Activated CD8-positive, alpha-beta T cell treated with anti-CD3 and anti-CD28 coated beads, Interleukin-2, amount 10 ng/mL, durations not matched to agents 7 days and 5 days (primary cell): ENCODE measurements around the gene PIP5KL1. TPM values are rescaled to one million over a fixed set of nuclear protein-coding genes. Genes with fewer than 3 reads are reported as not detected.

Source experiments
- ATAC-seq: fragments of 150-1000 bp; cut with Tn5 transposase; one replicate; pipeline ENCODE4 v1.10.0; 2021; ENCODE audit warnings: moderate library complexity
- CTCF ChIA-PET: fragments of 350-600 bp; sonication (Branson Sonifier 250); formaldehyde crosslinking; loops from one replicate; lab custom pipeline; 2021; ENCODE audit warnings: antibody characterized with exemption; lab: Charles Lee
- POLR2A ChIA-PET: fragments of 350-600 bp; sonication (Branson Sonifier 250); formaldehyde crosslinking; loops from one replicate; lab custom pipeline; 2021; ENCODE audit warnings: antibody characterized with exemption; lab: Charles Lee
- DNase-seq: peaks from one replicate; pipeline ENCODE4 v3.0.0-alpha.2; 2020
- H3K27ac Mint-ChIP-seq: one replicate; pipeline ENCODE4 v1.8.0; 2021; ENCODE audit warnings: mild to moderate bottlenecking, mixed read lengths
- H3K27me3 Mint-ChIP-seq: one replicate; pipeline ENCODE4 v1.8.0; 2021; ENCODE audit warnings: low read depth, mixed read lengths
- H3K36me3 Mint-ChIP-seq: one replicate; pipeline ENCODE4 v1.8.0; 2021; ENCODE audit warnings: low read depth, mixed read lengths
- H3K4me1 Mint-ChIP-seq: one replicate; pipeline ENCODE4 v1.8.0; 2021; ENCODE audit warnings: low read depth, mixed read lengths
- H3K4me3 Mint-ChIP-seq: one replicate; pipeline ENCODE4 v1.8.0; 2021; ENCODE audit warnings: mild to moderate bottlenecking, mixed read lengths
- H3K9me3 Mint-ChIP-seq: one replicate; pipeline ENCODE4 v1.8.0; 2022; ENCODE audit warnings: mixed read lengths; ENCODE audit not compliant: insufficient read depth
- total RNA-seq, 2 experiments: library from RNA; stranded (reverse); gene quantifications; one replicate each; pipeline ENCODE4 v1.2.3, GENCODE V29; 2021

PIP5KL1 gene
- total RNA-seq, 2 experiments from 2014 or later: 2.6 to 2.7 TPM

DNA sequence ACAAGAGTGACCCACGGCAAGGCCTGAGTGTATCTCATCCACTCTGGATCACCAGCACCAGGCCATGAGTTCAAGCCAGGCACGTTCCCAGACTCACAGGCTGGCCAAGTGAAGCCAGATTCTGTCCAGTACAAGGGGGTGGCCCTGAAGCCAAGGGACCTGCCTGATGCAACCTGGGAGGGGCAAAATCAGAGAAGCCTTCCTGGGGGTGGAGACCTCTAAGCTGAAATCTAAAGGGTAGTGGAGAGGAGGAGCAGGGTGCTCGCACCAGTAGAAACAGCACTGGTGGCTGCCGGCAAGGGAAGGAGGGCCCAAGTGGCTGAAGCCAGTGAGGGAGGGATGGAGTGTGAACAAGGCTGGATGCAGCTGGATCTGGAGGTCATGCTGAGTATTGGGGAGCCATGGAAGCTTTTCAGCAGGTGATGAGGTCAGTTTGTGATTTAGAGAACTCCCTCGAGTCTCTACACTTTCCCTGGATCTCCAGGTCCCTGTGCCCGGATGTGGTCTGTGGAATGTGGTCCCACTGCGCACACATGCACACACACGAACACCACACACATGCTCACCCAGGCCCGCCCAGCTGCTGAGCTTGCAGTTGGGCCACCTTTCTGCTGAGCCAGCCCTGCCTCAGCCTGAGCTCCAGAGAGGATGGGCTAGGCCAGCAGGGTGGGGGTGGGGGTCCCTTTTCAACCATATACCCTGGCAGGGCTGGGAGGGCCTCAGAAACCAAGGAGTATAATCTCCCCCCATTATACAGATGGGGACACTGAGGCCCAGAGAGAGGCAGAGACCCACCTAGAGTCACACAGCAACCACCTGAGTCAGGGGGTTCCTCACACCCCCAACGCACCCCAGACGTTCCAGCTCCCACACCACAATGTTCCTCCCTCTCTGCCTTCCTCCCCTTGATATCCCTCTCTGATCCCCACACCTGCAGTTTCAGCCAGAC is 1.6 kb downstream of the PIP5KL1 start:
- CTCF ChIA-PET: interaction anchor here (1.2 to 2.8 kb wide), 3 partner anchors 13 to 189 kb away, joined by 5 to 21 read pairs (median 5); no protein-coding TSS in a partner anchor
- Mint-ChIP-seq H3K27me3 (peaks cover 20% of the 10 kb centered on the region), H3K36me3 (peaks cover 5% of the 10 kb centered on the region), H3K4me1 (peaks cover 53% of the 10 kb centered on the region), H3K9me3 (no peaks in the 10 kb centered on the region), H3K27ac (peak overlapping the region; percentile 66), H3K4me3 (peak overlapping the region; percentile 25)
- ATAC-seq: no peak
- no peak for DNase-seq
- POLR2A ChIA-PET: interaction anchor here (0.8 to 2.1 kb wide), 4 partner anchors 8 to 30 kb away, joined by 3 to 8 read pairs (median 4); partner anchors contain the start of genes DPM2 and ST6GALNAC6

DNA sequence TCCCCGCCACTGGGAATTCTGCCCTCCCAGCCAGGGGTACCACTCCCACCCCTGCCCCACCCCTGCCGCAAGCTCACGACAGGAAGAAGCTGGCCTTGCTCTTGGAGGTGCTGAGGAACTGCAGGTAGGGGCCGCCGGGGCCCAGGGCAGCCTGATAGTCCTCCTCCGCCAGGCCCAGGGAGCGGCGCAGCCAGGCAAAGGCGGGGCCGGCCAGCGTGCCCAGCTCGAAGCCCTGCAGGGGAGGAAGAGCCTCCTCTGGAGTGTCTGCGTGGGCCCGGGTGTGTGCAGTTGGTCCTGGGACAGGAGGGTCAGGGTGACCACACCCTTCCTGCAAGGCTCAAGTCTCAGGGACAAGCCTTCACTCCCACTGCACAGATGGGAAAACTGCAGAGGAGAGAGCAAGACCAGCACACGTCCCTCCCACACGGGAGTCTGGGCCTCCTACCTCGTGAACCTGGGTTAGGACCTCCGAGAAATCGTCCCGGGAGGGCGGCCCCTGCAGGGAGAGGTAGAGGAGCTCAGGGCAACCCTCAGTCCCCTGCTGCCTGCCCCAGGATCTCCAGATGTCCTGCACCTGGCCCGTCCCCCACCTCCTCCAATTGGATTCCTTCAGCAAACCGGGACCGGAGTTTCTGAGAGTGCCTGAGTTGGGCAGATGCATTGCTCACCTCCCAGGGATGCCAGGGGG is 2.4 kb downstream of the PIP5KL1 start:
- CTCF ChIA-PET: interaction anchor here (1.2 to 2.8 kb wide), 2 partner anchors 106 to 190 kb away, joined by 5 to 21 read pairs; no protein-coding TSS in a partner anchor
- no peaks in the 10 kb centered on the region for H3K9me3 Mint-ChIP-seq
- H3K4me3 Mint-ChIP-seq: peak overlapping the region; percentile 25
- peaks cover 20% of the 10 kb centered on the region for H3K27me3 Mint-ChIP-seq
- no peak for ATAC-seq
- H3K27ac Mint-ChIP-seq: no peak overlapping the region
- H3K4me1 Mint-ChIP-seq: peaks cover 51% of the 10 kb centered on the region
- H3K36me3 Mint-ChIP-seq: peaks cover 4% of the 10 kb centered on the region
- POLR2A ChIA-PET: interaction anchor here (0.8 to 2.1 kb wide), 2 partner anchors 9 to 12 kb away, joined by 3 to 8 read pairs; partner anchors contain the start of gene DPM2
- no peak for DNase-seq

DNA sequence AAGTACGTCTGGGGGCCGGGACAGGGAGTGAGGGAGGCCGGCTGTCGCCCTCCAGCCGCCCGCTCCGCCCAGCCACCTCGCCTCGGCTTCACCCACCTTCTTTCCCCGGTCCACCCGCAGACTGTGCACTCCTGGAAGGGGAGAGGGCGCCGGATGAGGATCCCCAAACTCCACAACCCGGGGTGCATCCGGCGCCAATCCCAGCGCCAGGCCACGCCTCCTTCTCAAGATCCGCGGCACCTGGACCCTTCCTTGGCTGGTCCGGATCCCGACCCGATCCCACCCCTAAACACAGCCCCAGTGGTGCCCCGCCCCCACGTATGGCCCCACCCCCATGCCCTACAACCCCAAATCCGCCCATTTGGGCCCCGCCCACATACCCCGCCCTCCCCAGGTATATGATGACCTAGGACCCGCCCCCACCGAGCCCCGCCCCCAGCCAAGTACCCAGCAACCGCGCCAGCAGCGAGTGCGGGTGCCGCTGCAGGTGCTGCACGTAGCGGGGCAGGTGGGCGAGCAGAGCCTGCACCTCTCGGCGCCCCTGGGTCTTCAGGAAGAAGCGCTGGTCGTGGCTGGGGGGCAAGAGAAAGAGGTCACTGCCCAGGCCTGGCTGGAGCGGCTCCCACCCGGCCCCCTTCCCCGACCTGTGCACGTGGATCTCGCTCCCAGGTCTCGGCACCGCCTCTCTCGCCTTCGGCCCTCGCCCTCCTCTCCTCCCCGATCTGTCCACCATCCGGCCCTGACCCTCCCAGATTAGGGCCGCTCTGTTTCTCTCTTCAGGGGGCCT is 3.2 kb downstream of the PIP5KL1 start:
- Mint-ChIP-seq H3K9me3 (no peaks in the 10 kb centered on the region), H3K4me1 (peaks cover 48% of the 10 kb centered on the region), H3K4me3 (peak overlapping the region; percentile 68), H3K36me3 (no peaks in the 10 kb centered on the region), H3K27ac (no peak overlapping the region), H3K27me3 (peaks cover 20% of the 10 kb centered on the region)
- ATAC-seq (peak; percentile 22), DNase-seq (peak; percentile 81)
- ChIA-PET POLR2A (interaction anchor here (2.1 kb wide), 1 partner anchor 10 kb away, joined by 8 read pairs; the partner anchor contains the start of gene DPM2), CTCF (no interaction called here)

DNA sequence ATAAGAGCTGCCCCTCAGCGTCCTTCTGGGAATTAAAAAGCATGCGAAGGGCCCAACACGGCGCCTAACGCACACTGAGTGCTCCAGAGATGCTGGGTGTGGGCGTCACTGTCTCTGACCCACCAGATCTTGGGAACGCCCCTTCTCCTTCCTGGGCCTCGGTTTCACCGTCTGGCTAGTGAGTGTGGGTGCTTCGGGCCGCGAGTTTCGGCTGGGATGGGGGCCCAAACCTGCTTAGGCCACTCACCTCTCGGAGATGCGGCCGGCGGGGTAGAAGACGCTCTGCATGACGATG is 3.7 kb downstream of the PIP5KL1 start:
- Mint-ChIP-seq H3K27ac (no peak overlapping the region), H3K4me1 (peaks cover 52% of the 10 kb centered on the region), H3K4me3 (peak overlapping the region; percentile 68), H3K36me3 (no peaks in the 10 kb centered on the region), H3K27me3 (peaks cover 20% of the 10 kb centered on the region), H3K9me3 (no peaks in the 10 kb centered on the region)
- ATAC-seq (peak; percentile 3), DNase-seq (no peak)
- ChIA-PET CTCF (interaction anchor here (0.9 kb wide), 1 partner anchor 57 kb away, joined by 3 read pairs; no protein-coding TSS in a partner anchor), POLR2A (no interaction called here)

DNA sequence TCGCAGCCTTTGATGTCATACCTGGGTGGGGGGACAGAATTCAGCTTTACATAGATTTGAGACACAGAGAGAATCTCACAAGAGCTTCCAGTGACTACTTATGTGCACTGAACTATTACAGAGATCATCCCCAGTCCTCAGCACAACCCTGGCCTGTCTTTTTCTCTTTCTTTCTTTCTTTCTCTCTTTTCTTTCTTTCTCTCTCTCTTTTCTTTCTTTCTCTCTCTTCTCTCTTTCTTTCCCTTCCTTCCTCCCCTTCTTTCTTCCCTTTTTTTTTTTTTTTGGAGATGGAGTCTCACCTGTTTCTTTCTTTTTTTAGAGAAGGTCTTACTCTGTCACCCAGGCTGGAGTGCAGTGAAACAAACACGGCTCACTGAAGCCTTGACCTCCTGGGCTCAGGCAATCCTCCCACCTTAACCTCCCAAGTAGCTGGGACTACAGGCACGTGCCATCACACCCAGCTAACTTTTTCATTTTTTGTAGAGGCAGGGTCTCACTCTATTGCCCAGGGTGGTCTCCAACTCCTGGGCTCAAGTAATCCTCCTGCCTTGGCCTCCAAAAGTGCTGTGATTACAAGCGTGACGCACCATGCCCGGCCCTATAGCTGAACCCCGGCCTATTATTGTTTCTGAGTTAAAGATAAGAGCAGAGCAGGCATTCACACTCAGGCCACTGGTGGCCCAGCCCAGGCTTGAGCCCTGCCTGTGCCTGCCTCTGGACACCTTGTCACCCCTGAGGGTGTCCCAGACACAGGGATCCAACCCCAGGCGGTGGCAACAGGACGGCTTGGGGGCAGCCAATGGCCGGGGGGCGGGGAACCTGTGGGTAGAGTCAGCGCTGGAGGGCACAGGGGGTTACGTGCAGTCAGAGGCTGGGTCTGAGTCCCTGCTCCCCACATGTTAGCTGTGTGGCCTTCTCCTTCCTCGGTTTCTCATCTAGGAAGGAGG is 4.3 kb downstream of the PIP5KL1 start:
- Mint-ChIP-seq H3K4me3 (peak overlapping the region; percentile 68), H3K9me3 (no peaks in the 10 kb centered on the region), H3K27ac (no peak overlapping the region), H3K36me3 (no peaks in the 10 kb centered on the region), H3K4me1 (peaks cover 54% of the 10 kb centered on the region), H3K27me3 (peaks cover 20% of the 10 kb centered on the region)
- ChIA-PET CTCF (interaction anchor here (0.9 to 2.2 kb wide), 4 partner anchors 10 to 191 kb away, joined by 3 to 10 read pairs (median 4); partner anchors contain the start of genes ST6GALNAC4 and TOR2A), POLR2A (no interaction called here)
- DNase-seq (no peak), ATAC-seq (no peak)

DNA sequence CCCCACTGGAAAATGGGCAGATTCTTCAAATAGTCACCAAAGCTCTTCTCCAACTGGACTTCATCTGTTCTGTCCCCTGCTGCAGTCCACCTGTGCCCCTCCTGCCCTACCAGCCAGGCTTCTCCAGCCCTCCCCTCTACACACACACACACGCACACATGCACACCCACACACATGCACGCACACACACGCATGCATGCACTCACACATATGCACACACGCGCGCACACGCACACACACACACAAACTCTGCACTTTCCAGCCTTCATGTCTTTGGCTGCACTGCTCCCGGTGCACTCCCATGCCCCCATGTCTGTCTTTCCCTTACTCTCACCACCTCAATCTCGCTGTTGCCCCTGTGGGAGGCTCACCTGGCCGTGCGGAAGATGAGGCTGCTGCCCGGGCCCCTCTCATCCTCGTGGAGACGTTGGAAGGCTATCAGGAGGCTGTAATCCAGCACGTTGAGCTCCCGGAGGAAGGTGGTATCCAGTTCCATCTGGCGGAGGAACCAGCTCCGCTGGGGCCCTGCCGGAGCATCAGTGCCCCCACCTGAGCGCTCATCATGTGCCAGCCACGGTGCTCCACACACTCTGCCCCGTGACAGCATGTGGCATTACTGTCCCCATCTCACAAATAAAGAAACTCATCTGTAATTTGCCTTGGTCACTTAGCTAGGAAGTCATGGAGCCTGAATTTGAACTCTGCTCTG is 5.7 kb downstream of the PIP5KL1 start:
- ATAC-seq (no peak), DNase-seq (no peak)
- H3K36me3 Mint-ChIP-seq: no peaks in the 10 kb centered on the region
- H3K9me3 Mint-ChIP-seq: no peaks in the 10 kb centered on the region
- H3K27me3 Mint-ChIP-seq: peaks cover 17% of the 10 kb centered on the region
- no peak overlapping the region for H3K27ac Mint-ChIP-seq
- ChIA-PET POLR2A (interaction anchor here (1.2 kb wide), 1 partner anchor 12 kb away, joined by 4 read pairs; no protein-coding TSS in a partner anchor), CTCF (interaction anchor here (1.3 to 2.2 kb wide), 3 partner anchors 140 to 190 kb away, joined by 3 to 10 read pairs (median 4); partner anchors contain the start of gene TOR2A)
- no peak overlapping the region for H3K4me3 Mint-ChIP-seq
- peaks cover 52% of the 10 kb centered on the region for H3K4me1 Mint-ChIP-seq

DNA sequence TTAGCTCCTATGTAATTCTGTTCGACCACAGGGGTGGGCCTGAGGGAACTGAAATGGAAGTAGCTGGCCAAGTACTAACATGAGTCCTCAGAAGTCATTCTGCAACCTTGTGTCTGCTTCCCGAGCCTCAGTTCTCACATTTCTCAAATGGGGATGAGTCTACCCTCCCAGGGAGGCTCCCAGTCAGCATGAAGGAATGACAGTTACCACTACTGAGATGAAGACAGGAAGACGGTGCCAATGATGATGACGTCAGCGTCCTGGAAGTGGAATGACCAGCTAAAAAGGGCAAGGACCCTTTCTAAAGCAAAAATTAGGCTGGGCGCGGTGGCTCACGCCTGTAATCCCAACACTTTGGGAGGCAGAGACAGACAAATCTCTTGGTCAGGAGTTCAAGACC is 6.8 kb downstream of the PIP5KL1 start:
- Mint-ChIP-seq H3K27me3 (peaks cover 15% of the 10 kb centered on the region), H3K27ac (no peak overlapping the region), H3K9me3 (no peaks in the 10 kb centered on the region), H3K4me1 (peaks cover 52% of the 10 kb centered on the region), H3K4me3 (no peak overlapping the region), H3K36me3 (no peaks in the 10 kb centered on the region)
- POLR2A ChIA-PET: no interaction called here
- ATAC-seq (no peak), DNase-seq (no peak)
- CTCF ChIA-PET: interaction anchor here (1.2 to 5.5 kb wide), 6 partner anchors 19 to 189 kb away, joined by 3 to 38 read pairs (median 12); partner anchors contain the start of gene TOR2A

DNA sequence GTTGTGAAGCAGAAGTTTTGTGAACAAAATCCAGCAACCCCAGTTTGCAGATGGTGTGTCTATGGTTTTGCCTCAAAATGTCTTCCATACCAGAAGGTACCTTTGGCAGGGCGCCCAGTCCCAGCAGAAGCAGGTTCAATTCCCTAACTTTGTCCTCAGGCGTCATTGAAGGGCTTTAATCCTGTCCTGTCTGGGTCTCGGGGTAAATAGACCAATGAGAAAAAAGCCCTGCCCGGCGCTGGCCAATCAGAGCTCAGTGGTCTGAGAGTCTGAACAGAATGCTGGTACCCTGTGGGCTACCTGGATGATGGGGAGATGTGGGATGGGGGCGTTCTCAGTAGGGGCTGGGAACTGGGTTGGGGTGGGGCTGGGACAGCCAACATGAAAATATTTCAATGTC is 7.5 kb downstream of the PIP5KL1 start:
- DNase-seq: no peak
- H3K4me1 Mint-ChIP-seq: peaks cover 52% of the 10 kb centered on the region
- peaks cover 10% of the 10 kb centered on the region for H3K27me3 Mint-ChIP-seq
- ChIA-PET CTCF (interaction anchor here (1.2 to 5.5 kb wide), 5 partner anchors 19 to 188 kb away, joined by 3 to 38 read pairs (median 19); partner anchors contain the start of gene TOR2A), POLR2A (no interaction called here)
- H3K4me3 Mint-ChIP-seq: no peak overlapping the region
- no peak for ATAC-seq
- no peaks in the 10 kb centered on the region for H3K9me3 Mint-ChIP-seq
- no peak overlapping the region for H3K27ac Mint-ChIP-seq
- H3K36me3 Mint-ChIP-seq: no peaks in the 10 kb centered on the region

DNA sequence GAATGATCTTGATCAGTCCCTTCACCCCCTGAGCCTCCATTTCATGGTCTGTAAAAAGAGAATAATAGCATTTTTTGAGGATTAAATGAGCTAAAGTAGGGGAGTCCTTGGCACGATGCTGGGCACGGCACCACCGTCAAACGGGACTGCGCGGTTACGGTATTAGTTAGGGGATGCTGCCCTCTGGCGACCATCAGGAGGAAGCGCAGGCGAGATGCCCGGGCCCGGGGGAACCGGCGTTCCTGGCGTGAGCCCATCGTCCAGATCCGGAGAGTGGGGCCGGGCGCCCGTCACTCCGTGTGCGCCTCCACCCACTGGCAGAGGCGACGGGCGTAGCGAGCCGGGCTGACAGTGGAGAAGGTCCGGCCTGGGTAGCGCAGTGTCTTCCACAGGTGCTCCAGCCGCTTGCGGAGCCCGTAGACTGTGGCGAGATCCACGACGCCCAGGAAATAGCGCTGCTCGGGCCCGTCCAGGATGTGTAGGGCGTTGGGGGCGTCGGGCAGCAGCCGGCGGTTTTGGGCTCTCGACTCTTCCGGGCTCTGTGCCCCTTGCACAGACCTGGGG is 8.9 kb downstream of the PIP5KL1 start:
- ChIA-PET POLR2A (interaction anchor here (0.8 to 1.5 kb wide), 4 partner anchors 8 to 187 kb away, joined by 4 to 5 read pairs (median 4); partner anchors contain the start of genes CDK9, PIP5KL1 and TOR2A), CTCF (interaction anchor here (0.6 to 5.5 kb wide), 51 partner anchors 9 to 448 kb away, joined by 3 to 38 read pairs (median 4); partner anchors contain the start of genes CDK9, DPM2, EEIG1 and ENG)
- ATAC-seq (peak; percentile 48), DNase-seq (peak; percentile 85)
- H3K27me3 Mint-ChIP-seq: peaks cover 10% of the 10 kb centered on the region
- H3K9me3 Mint-ChIP-seq: no peaks in the 10 kb centered on the region
- H3K27ac Mint-ChIP-seq: no peak overlapping the region
- H3K4me3 Mint-ChIP-seq: peak overlapping the region; percentile 51
- H3K36me3 Mint-ChIP-seq: no peaks in the 10 kb centered on the region
- peaks cover 51% of the 10 kb centered on the region for H3K4me1 Mint-ChIP-seq
